Measurements from ENCODE around the gene GUCY1B1. TPM values are rescaled to one million over a fixed set of nuclear protein-coding genes. Genes with fewer than 3 reads are reported as not detected.
A peak's percentile ranks its signal among the peaks of the same experiment; 100 is the strongest.
"Not testable (repeated sequence)": the region's sequence is repeated elsewhere in the genome, so short reads cannot be mapped to it uniquely, and the experiment has no call there.

Gene GUCY1B1
- polyA plus RNA-seq, 1 donor: 21.5 TPM

DNA sequence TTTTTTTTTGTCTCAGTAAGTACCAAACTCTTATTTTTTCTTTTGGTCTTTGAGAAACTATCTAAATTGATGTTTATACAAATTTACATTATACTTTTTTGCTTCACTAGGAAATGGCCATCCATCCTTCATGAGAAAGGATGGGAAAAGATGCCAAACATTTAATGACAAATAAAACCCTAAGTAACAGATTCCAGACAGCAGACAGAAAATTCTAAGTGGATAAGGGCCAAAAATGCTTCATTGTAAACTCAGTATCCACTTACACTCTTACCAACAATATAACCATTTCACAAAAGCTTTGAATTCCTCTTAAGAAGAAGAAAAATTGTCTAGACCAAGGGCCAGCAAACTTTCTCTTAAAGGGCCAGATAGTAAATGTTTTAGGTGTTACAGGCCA, 3.5 kb downstream of the GUCY1B1 start:
- DNase-seq: no peak

DNA sequence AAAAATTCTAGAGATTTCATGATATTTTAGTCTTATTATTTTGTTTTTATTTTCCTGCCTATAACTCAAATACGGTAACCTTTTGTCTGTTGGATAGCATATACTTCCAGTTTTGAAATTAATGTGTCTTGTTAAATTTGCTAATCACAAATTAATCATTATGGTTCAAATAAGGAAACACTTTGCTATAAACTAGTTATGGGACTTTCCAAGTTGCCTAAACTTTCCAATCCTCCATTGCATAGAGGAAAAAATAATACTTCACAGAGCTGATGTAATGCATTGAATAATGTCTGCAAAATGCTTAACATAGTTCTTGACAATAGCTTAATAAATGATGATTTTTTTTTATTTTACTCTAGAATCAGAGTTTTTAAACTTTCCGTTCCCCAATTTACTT, 4.7 kb downstream of the GUCY1B1 start:
- no peak for DNase-seq

DNA sequence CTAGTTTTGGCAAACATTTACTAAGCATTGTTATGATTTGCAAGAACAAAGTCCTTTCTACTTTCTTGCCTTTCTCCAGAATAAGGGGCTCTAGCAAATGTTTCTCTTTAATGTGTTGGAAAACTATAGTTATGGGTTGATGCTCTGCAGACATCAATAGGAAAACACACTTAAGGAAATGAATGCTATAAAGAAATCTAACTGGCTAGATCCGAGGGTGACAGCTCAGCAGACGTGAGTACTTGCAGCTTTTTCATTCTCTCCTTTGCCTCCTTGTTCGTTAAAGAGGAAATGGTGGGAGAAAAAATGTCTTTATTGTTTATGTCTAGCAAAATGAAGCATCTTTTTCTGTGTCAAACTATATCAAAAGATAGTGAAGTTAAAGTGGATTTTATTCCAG, 6.3 kb downstream of the GUCY1B1 start:
- no peak for DNase-seq

DNA sequence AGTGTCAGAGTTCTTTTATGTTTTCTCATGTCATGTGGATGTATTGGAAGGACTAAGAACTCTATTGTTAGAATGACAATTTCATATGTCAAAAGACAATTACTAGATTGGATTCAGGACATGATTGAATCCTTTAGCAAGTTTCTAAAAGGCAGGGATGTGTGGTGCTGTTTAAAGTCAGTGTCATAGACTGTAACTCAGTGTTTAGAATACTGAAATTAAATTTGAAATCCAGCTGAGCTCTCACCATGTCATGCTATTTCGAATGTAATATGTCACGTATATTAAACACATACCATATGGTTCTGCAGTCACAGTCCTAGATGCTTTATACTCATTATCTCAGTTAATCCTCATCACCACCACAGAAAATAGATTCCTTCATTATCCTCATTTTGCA, 7.8 kb downstream of the GUCY1B1 start:
- no peak for DNase-seq

DNA sequence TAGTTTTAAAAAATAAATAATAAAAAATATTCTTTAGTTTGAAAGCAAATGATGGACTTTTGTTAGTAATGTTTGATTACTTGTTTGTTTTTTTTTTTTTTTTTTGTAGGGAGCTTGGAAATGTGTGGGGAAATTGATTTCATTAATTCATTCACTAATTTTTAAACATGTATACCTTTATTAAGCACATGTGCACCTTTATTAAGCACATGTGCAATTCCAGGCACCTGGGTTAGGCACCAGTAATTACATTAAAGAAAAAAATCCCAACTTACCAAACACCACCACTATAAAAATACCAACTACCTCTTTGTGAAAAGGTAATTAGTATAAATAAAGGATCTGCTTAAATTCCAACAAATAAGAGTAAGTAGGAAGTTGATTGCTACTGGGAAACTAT, 9.5 kb downstream of the GUCY1B1 start:
- no peak for DNase-seq

DNA sequence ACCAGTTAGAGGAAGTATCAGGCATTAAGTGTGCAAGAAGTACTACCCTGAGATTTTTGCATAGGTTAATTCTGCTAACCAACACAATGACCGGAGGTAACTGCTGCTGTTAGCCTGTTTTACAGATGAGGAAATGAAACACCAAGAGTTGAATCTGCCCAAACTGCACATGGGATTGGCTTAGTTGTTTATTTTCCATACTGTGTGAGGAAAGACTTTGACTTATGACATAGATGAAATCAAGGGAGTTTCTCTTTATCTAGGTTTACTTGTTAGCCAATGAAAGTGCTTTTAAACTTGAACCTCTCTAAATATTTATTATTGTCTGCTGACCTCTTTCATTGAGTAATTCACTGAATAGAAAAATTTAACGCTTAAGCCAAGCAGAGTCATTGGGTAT, 10.3 kb downstream of the GUCY1B1 start:
- DNase-seq: no peak

DNA sequence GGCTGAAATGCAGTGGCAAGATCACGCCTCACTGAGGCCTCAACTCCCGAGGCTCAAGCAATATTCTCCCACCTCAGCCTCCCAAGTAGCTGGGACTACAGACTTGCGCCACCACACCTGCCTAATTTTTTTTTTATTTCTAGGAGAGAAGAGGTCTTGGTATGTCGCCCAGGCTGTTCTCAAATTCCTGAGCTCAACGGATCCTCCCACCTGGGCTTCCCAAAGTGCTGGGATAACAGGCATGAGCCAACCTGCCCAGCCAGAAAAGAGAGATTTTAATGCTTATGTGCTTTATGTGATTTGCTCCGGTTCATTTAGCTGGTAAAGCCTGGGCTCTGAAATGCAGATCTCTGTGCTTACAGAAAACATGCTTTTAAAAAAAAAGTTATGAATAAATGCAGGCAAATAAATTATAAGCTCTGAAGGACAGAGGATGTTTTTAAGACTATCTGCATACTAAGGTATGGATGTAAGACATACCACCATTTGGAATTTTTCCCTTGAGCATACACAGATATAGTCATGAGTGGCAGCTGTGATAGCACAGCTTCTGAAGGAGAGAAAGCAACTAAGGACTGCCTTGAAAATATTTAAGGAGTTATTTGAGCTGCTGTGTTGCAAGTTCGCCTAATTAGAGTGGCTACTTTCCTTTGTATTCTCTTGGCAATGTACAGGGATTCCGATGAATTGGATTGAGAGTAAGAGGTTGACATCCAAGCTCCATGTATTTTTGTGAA, 13.8 kb downstream of the GUCY1B1 start:
- no peak for DNase-seq

DNA sequence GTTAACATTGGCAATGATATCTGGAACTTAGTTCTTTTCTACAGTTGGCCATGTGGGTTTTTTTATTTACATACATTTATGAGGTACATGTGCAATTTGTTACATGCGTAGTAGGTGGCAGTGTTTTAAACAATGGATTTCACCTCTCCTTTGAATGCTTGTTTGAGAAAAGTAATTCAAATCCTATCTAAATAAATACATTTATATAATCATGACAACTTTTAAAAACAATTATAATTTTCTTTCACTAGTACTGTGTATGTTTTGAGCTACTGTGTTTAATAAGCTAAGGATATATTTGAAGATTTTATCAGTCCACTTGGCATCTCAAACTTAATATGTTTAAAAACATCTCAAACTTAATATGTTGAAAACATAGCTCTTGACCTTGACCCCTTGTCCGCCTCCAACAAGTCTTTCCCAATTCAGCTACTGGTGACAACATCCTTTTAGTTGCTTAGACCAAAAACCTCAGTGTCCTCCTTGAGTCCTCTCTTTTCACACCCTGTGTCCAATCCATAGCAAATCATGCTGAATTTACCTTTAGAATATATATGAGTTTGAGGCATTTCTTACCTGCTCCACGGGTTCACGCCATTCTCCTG, 14.5 kb downstream of the GUCY1B1 start:
- DNase-seq: no peak

DNA sequence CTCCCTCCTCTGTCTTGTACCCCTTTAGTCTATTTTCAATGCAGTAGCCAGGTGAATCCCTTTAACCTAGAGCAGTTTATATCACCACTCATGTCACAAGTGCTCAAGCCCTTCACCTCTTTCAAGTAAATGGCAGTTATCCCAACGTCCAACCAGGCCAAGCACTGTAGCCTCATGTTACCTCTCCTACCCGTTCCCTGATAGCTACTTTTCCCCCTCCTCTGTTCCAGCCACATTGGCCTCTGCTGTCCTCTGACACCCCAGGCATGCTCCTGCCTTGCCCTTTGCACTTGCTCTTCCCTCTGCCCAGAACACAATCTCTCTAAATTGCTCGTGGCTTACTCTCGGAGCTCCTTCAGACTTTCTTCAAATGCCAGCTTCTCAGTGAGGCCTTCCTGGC, 15.2 kb downstream of the GUCY1B1 start:
- no peak for DNase-seq

DNA sequence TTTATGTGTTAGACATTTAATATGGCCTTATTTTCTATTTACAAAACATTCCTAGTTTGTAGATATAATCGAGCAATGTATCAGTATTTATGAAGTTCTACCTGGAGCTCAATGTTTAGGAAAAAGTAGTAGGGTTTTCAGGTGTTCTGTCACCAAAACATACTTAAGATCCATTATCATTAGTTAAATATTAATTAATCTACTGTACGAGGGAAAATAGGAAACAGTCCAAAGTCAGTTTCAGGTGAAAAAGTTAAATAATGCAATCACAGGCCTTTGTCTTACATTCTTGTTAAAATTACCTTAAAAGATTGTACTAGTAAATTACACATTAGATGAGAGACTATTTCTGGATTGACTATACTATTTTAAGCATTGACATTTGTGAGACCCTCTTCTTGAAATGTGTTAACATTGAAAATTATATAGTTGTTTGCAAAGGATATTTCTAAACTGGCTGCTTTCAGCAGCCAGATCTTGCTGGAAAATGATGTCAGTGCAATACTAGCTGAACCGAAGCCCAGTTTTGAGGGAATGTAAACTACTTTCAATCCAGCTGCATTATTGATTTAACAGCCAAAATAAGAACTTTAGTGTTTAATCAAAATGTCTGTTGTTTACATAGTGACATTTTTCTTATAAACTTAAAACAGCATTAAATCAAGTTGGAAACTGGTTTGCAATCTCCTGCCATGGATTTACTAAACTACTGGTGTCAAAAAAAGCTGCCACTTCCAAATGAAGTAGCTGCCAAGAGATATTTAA, 19.3 kb downstream of the GUCY1B1 start:
- DNase-seq: peak; percentile 79

DNA sequence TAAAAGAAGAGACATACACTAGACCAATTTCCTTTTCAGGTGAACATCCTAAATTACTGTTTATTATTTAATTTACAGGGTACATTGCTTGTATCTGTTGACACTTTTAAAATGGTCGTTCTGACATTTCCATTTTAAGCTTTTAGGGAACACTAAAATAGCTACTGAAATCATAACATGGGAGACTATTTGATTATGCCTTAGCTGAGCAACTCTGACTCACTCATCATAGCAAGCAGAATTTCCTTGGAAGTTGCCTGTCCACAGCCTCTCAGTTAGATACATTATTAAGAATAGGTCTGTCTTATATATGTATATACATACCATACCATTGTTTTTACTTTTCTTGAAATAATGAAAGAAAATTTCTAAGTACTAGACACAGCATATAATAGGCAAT, 22.0 kb downstream of the GUCY1B1 start:
- no peak for DNase-seq

DNA sequence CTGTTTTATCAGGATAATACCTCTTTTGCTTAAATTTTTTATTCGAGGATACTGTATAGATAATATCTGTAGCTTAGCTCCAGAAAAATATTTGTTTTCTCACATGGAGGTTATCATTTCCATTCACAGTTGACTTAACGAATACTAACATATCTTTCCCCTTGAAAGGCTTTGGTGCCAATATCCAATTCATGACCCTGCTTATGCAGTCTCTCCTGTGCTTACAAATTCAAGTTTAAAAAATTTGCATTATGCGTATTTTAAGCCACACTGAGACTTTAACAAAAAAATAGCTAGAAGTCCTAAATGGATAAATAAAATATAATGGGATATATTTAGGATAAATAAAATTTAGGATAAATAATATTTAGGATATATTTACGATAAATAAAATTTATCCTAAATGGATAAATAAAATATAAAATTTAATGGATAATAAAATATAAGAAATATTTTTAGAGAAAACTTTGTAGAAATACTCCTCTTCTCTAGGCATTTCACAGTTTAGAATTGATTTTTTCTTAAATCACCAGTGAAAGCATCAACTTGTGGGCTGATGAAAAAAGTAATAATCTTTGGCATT, 22.5 kb downstream of the GUCY1B1 start:
- DNase-seq: no peak

DNA sequence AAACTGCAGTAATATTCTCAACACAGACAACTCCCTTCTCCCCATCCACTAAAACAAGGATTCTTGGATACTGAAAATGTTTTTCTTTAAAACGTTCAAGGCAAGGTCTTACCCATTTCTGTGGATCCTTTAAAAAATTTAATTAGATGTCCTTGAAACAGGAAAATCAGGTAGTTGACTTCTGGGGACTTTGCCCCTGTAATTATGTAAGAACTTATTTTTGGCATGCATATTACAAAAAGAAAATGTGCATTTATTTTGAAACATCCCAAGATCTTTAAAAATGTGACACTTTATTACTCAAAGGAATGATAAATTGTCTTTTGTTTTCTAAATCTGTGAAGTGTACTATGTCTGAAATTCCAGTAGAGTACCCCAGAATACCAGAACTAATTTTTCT, 25.8 kb downstream of the GUCY1B1 start:
- DNase-seq: no peak

DNA sequence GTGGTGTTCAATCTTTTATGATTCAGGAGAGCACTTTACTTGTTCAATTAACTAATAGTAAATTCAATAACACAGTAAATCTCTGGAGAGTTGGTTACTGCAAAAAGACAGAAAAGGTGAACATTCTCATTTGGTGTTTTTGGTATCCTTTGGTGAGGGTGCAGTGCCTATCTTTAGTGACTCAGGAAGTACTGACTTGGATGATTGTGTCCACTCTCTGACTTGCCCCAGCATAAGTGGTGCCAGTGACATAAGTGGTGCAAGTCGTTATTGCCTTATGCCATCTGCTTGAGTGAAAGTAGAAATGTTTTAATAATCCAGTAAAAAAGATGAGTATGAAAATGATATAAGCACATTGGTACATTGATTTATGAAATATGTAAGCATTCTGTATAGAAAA, 27.0 kb downstream of the GUCY1B1 start:
- DNase-seq: no peak

DNA sequence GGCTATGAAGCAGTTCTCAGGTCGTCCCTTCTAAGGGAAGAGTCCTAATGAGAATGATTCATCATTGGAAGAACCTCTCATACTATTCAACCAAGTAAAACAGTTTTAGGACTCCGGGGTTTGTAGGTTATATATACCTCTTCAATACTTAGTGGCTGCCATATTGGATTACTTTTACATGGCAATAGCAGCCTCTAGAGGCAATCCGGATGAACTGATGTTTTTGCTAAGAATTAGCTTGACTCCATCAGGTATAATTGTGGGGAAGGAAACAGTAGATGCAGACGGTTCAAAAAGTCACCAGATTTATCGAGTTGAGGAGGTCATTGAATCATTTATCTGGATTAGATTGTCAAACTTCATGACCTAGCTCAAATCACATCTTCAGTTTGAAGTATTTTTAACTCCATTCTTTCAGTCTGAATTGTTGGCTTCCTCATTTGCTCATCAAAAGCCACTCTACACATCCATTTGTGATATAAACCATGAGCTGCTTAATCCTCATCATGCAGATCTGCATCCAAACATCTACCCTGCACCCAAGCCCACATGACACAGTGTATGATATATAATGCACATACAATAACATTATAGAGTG, 28.4 kb downstream of the GUCY1B1 start:
- DNase-seq: no peak

DNA sequence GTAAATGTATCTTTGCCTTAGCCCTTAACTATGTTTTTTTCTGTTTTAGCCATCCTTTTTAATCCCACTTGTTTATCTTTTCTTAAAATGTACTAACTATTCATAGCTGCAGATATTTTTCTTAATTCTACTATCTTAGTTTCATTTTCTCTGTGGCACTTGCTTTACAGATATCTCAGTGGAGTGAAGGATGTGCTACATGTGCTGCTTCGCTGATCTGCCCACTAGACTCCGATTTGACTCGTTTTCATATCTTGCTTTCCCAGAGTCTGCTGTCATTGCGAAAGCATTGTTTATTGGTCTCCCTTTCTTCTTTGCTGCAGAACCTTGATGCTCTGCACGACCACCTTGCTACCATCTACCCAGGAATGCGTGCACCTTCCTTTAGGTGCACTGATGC, 30.6 kb downstream of the GUCY1B1 start:
- DNase-seq: no peak

DNA sequence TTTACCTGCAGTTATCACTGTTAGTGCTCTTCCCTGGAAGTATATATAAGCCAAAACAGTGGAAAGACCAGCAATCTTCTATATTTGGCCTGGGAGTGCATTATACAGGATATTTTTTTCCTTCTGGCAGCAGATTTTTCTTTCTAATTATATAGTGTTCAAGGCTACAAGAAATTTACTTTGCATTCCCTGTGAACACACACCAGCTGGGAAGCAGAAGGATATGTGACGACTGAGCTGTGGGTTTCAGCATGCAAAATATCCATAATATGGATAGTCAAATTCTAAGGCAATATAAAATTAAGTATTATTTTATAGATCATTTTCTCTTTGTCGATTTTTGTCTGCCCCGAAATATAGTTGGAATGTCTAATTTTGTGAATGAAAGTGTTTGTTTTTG, 31.2 kb downstream of the GUCY1B1 start:
- no peak for DNase-seq

DNA sequence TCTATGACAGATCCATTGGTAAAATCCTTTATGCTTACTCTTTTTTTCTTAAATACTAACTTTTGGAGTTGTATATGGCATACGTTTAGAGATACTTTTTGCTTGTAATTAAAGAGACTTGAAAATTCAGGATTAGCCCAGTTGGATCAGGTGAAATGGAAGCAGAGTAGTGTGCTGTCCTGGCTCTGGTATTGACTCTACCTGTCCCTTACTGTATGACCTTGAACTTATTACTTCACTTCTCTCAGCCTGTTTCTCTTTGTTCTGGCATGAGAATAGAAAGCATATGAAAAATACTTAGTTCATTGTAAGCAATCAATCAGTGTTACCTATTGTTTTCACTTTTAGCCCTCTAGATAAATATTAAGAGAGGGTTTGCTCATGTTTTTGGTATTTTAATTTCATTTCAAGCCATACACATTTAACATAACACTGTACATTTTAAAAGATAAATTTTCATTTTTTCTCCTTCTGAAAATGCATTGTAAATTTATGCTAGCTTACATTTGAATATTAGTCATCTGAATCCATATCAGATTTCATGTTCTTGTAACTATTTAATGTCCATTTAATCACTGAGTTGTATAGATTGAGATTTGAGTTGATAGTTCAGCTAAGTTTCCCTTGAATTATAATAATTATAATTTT, 35.9 kb downstream of the GUCY1B1 start:
- no peak for DNase-seq

DNA sequence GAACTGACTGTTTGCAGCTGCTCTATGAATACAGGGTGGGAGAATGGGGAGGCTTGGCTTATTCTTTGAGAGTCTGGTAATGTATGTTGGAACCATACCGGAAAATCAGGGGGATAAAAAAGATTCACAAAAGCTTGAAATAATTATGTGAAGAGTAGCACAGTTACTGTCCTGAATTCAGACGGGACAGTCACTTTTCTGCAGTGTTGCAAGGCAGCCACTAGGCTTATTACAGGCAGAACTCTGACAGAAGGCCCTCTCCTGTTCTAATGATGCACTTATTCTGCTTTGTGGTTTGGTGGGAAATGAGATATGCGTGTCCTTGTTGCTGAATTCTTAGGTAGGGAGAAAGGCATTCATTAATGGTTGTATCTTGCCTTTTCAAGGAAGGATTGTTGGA, 37.2 kb downstream of the GUCY1B1 start:
- no peak for DNase-seq

DNA sequence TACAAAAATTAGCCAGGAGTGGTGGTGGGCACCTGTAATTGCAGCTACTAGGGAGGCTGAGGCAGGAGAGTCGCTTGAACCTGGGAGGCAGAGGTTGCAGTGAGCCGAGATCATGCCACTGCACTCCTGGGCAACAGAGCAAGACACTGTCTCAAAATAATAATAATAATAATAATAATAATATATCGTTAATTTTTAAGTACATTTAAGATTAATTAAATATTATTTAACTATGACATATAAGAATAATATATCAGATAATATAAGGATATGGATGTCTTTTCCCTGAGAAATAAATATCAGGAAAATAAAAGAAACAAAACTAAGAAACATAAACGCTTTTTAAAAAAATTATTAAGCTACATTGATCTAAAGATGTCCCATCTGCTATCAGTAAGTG, 38.8 kb downstream of the GUCY1B1 start:
- DNase-seq: not testable (repeated sequence)

DNA sequence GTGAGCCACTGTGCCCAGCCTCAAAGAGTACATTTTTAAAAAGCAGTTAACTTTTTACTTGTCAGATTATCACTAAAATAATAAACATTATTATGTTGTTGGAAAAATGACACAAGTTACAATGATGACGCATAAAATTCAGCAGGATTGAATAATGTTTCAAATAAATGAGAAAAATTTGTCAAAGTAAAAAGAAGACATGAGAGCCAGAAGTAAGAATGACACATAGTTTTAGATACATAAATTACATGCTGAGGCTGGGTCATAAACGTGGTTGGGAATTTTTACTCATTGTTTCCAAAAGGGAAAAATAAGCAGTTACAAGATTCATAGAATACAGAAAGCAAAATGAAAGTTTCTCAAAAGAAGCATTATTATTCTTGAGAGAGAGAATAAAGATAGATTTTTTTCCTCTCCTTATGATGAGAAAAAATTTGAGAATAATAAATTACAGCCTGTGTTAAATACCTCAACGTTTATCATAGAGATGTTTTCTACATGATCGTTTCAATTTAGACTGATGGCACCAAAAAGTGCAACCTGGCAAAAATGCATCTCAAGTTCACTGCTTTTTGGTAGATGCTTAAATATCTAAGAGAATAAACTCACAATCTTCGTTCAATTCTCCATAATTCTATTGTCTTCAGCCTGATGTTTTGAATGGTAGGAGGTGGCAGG, 40.4 kb downstream of the GUCY1B1 start:
- no peak for DNase-seq

DNA sequence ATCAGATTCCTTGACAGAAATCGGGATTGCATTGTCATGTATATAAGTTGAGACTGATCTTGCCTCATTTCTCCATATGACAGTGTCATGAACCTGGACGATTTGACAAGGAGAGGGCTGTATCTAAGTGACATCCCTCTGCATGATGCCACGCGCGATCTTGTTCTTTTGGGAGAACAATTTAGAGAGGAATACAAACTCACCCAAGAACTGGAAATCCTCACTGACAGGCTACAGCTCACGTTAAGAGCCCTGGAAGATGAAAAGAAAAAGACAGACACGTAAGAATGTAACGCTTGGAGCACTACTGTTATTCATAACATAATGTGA, 40.9 kb downstream of the GUCY1B1 start:
- DNase-seq: no peak
